GM20000 (cell line): ENCODE measurements around the gene TMC8.
"Not testable (repeated sequence)": the region's sequence is repeated elsewhere in the genome, so short reads cannot be mapped to it uniquely, and the experiment has no call there.

Experiments
- DNase-seq: peaks from one replicate; pipeline ENCODE4 v3.0.0; 2012; ENCODE audit warnings: low spot score
- TF ChIP-seq, protein P1 (sequence below): IDR thresholded peaks from 2 replicates; pipeline ENCODE4 v1.5.1; 2012; ENCODE audit warnings: mild to moderate bottlenecking, control low read depth; ENCODE audit errors: extremely low read depth, missing control alignments

TMC8 gene

GRCh38 chr17:78130437-78131101 lies at the start of gene TMC8:
TSS of gene TMC8 (plus strand) at chr17:78130771. CDS start at chr17:78131589, 818 bp downstream.
- TF ChIP-seq, protein P1, sequence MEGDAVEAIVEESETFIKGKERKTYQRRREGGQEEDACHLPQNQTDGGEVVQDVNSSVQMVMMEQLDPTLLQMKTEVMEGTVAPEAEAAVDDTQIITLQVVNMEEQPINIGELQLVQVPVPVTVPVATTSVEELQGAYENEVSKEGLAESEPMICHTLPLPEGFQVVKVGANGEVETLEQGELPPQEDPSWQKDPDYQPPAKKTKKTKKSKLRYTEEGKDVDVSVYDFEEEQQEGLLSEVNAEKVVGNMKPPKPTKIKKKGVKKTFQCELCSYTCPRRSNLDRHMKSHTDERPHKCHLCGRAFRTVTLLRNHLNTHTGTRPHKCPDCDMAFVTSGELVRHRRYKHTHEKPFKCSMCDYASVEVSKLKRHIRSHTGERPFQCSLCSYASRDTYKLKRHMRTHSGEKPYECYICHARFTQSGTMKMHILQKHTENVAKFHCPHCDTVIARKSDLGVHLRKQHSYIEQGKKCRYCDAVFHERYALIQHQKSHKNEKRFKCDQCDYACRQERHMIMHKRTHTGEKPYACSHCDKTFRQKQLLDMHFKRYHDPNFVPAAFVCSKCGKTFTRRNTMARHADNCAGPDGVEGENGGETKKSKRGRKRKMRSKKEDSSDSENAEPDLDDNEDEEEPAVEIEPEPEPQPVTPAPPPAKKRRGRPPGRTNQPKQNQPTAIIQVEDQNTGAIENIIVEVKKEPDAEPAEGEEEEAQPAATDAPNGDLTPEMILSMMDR = no peak
- DNase-seq = peak; percentile 80

DNA sequence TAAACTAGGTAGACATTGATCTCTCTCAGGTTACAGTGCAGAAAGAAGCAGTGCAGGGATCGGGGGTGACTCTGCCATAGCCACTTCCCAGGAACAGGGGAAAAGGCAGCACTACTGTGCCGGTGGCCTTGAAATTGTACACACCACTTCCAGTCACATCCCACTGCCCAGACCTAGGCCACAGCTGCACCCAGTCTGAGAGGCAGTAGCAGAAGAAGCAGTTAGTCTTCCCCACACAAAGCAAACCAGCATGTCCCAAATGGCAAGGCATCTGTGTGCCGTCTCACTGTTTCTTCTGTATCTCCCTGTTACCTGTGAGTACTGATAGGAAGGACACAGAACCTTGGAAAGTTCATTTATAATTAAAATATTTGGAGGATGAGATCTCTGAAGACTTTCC lies 49.0 kb upstream of the TMC8 start:
- TF ChIP-seq, protein P1 = no peak
- DNase-seq = no peak

GRCh38 chr17:78082355-78082872 lies 48.2 kb upstream of the TMC8 start:
- DNase-seq = not testable (repeated sequence)

GRCh38 chr17:78082988-78083387 lies 47.6 kb upstream of the TMC8 start:
- DNase-seq = no peak
- TF ChIP-seq, protein P1 = no peak

GRCh38 chr17:78086740-78087139 lies 43.8 kb upstream of the TMC8 start:
- DNase-seq = no peak
- TF ChIP-seq, protein P1 = no peak

DNA sequence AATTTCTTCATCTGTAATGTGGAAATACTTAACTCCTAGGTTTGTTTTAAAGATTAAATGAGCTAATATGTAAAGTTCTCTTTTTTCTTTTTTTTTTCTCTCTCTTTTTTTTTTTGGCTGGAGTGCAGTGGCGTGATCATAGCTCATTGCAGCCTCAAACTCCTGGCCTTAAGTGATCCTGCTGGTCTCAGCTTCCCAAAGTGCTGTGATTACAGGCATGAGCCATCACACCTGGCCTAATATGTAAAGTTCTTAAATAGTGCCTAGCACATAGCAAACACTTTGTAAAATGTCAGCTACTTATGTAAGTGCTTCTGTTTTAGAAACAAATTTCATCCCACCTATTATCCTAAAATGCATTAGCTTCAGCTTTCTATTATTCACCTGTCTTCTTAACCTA lies 42.0 kb upstream of the TMC8 start:
- TF ChIP-seq, protein P1 = no peak
- DNase-seq = no peak

DNA sequence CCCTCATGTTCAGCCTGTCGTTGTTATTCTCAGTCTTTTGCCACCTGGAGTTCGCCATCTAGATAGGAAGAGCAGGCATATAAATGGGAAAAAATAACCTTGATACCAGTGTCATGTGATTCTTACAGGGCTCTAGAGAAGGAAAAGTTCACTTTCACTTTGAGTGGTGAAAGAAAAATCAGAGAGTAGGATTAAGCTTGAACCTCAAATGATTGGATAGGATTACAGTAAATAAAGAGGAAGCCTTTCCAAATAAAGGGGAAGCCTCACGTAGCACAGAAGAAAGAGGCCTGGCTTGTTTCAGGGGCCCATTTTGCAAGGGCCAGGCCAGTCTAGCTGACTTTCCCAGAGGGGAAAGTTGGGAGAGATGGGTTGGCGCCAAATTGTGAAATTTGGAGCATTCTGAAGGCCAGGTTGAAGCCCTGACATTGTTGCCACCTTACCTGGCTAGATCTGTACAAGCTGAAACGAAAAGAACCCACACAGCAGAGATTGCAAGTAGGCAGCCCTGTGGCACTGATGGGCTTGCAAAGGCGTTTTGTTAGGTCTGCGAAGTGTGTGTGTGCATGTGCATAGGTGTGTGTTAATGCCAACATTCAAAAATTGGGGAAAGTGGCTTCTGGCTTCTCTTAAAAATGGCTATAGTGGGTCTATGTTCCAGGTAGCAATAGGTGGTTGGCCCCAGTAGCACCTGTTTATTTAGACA lies 40.8 kb upstream of the TMC8 start:
- DNase-seq = no peak
- TF ChIP-seq, protein P1 = no peak
